ENCODE measurements around the gene APOLD1. TPM values are rescaled to one million over a fixed set of nuclear protein-coding genes. Genes with fewer than 3 reads are reported as not detected.
A peak's percentile ranks its signal among the peaks of the same experiment; 100 is the strongest.
"Not testable (repeated sequence)": the region's sequence is repeated elsewhere in the genome, so short reads cannot be mapped to it uniquely, and the experiment has no call there.

The APOLD1 gene
- total RNA-seq, 2 donors from 2014 or later = 38.4 to 70.7 TPM

DNA sequence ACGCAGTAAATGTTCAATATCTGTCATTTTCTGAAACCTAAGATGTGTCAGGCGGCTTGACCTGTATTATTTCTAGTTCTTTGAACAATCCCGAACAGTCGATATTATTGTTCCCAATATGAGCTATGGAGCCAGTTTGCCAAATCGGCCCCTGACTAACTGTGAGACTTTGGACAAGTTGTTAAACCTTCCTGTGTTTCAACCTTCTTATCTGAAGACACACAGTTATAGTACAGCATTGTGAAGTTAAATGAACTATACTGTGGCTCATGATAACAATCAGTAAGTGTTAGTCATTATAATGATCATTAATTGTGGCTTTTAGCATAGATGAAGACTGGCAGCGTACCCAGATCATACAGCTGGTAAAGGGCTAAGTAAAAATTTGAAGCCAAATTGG is 51.1 kb downstream of the APOLD1 start:
- Histone ChIP-seq H3K27ac (no peak overlapping the region), H3K36me3 (peaks cover 13% of the 10 kb centered on the region), H3K4me3 (no peak overlapping the region), H3K4me1 (ENCODE audit: control insufficient read depth in 1 of 2, low read depth in 2 of 2) (peaks cover 0 to 26% of the 10 kb centered on the region in 2 donors), H3K27me3 (replicated peaks; ENCODE audit: insufficient read depth) (no peaks in the 10 kb centered on the region), H3K9me3 (no peaks in the 10 kb centered on the region)
- TF ChIP-seq, protein P1, sequence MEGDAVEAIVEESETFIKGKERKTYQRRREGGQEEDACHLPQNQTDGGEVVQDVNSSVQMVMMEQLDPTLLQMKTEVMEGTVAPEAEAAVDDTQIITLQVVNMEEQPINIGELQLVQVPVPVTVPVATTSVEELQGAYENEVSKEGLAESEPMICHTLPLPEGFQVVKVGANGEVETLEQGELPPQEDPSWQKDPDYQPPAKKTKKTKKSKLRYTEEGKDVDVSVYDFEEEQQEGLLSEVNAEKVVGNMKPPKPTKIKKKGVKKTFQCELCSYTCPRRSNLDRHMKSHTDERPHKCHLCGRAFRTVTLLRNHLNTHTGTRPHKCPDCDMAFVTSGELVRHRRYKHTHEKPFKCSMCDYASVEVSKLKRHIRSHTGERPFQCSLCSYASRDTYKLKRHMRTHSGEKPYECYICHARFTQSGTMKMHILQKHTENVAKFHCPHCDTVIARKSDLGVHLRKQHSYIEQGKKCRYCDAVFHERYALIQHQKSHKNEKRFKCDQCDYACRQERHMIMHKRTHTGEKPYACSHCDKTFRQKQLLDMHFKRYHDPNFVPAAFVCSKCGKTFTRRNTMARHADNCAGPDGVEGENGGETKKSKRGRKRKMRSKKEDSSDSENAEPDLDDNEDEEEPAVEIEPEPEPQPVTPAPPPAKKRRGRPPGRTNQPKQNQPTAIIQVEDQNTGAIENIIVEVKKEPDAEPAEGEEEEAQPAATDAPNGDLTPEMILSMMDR (IDR thresholded peaks at IDR 0.05) = no peak
- DNase-seq (ENCODE audit: low spot score) (no peak), ATAC-seq (ENCODE audit: insufficient number of reproducible peaks, low FRiP score, low read depth) (no peak)

DNA sequence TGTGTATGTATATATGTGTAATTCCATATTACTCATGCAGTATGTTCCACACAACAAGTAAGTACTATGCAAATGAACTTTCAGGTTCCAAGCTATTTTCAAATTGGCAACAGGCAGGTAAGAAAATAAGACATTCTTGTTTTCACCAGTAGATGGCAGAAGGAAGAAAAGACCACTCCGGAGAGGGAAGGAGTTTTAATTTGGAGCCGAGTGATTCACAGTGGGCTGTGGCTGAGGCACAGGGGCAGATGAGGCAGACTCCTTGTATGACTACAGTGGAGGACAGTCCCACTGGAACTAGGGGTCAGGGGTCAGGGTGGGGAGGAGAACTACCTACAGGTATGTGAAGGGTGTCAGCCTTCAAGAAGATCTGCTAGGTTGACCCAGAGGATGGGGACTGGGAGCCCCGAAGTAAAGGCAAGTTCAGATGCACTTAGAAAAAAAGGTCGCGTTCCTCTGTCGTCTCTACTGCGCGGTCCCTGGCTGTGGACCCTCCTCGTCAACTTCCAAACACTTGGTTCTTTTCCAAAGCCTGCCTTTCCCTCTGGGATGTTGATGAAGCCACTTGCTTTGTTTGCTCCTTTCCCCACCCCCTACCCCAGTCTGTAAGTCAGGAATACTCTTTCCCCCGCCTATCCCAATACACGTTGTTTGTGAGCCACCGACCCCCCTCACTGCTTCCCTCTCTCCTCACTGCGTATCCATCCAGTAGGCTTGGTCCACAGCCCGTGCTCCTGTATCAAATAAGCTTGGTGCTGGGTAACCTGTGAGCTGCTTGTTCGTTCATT is 51.8 kb downstream of the APOLD1 start:
- Histone ChIP-seq H3K27me3 (replicated peaks; ENCODE audit: insufficient read depth) (no peaks in the 10 kb centered on the region), H3K27ac (no peak overlapping the region), H3K9me3 (no peaks in the 10 kb centered on the region), H3K36me3 (peaks cover 12% of the 10 kb centered on the region), H3K4me1 (ENCODE audit: control insufficient read depth in 1 of 2, low read depth in 2 of 2) (peaks cover 0 to 26% of the 10 kb centered on the region in 2 donors), H3K4me3 (no peak overlapping the region)
- TF ChIP-seq, protein P1 (IDR thresholded peaks at IDR 0.05) = peak; percentile 64
- ATAC-seq (ENCODE audit: insufficient number of reproducible peaks, low FRiP score, low read depth) = peak; percentile 69
- peak; percentile 25 for DNase-seq (ENCODE audit: low spot score)

- Histone ChIP-seq H3K4me3 (no peak overlapping the region), H3K27ac (peak overlapping the region in 1 of 2 donors; percentile 0), H3K27me3 (replicated peaks; ENCODE audit: insufficient read depth) (no peaks in the 10 kb centered on the region), H3K36me3 (peaks cover 9% of the 10 kb centered on the region), H3K4me1 (ENCODE audit: control insufficient read depth in 1 of 2, low read depth in 2 of 2) (peaks cover 0 to 26% of the 10 kb centered on the region in 2 donors), H3K9me3 (no peaks in the 10 kb centered on the region)
- no peak for ATAC-seq (ENCODE audit: insufficient number of reproducible peaks, low FRiP score, low read depth)
- DNase-seq (ENCODE audit: low spot score) = no peak
- TF ChIP-seq, protein P1 (IDR thresholded peaks at IDR 0.05) = no peak
These were observed 52.3 kb downstream of the APOLD1 start for GRCh38 chr12:12837813-12838153.

GRCh38 chr12:12839003-12839395 is 53.5 kb downstream of the APOLD1 start:
- H3K9me3 ChIP-seq = no peaks in the 10 kb centered on the region
- no peak overlapping the region for H3K4me3 ChIP-seq
- no peaks in the 10 kb centered on the region for H3K36me3 ChIP-seq
- no peaks in the 10 kb centered on the region for H3K27me3 ChIP-seq (replicated peaks; ENCODE audit: insufficient read depth)
- no peak for DNase-seq (ENCODE audit: low spot score)
- ATAC-seq (ENCODE audit: insufficient number of reproducible peaks, low FRiP score, low read depth) = no peak
- H3K4me1 ChIP-seq (ENCODE audit: control insufficient read depth in 1 of 2, low read depth in 2 of 2) = peaks cover 0 to 26% of the 10 kb centered on the region in 2 donors
- TF ChIP-seq, protein P1 (IDR thresholded peaks at IDR 0.05) = no peak
- no peak overlapping the region for H3K27ac ChIP-seq

DNA sequence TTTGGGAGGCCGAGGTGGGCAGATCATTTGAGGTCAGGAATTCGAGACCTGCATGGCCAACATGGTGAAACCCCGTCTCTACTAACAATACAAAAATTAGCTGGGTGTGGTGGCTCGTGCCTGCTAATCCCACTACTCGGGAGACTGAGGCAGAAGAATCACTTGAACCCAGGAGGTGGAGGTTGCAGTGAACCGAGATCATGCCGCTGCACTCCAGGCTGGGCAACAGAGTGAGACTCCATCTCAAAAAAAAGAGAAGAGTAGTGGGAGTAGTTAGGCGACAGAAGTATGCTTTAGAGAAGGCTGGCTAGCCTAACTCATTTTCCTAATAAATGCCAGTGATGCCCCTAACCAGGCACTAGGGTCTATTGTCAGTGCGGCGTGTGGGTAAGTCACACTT is 54.0 kb downstream of the APOLD1 start:
- Histone ChIP-seq H3K27ac (peak overlapping the region; percentile 51 to 60), H3K4me1 (ENCODE audit: control insufficient read depth in 1 of 2, low read depth in 2 of 2) (peaks cover 0 to 26% of the 10 kb centered on the region in 2 donors)
- H3K4me3 ChIP-seq; H3K36me3 ChIP-seq; ATAC-seq (ENCODE audit: insufficient number of reproducible peaks, low FRiP score, low read depth); H3K9me3 ChIP-seq; H3K27me3 ChIP-seq (replicated peaks; ENCODE audit: insufficient read depth); DNase-seq (ENCODE audit: low spot score): not testable (repeated sequence)
